HG02642 (cell line): ENCODE data around the gene KIAA0232.
"Not testable (repeated sequence)": the region's sequence is repeated elsewhere in the genome, so short reads cannot be mapped to it uniquely, and the experiment has no call there.

Source experiments
- ATAC-seq: cut with Tn5 transposase; IDR thresholded peaks from one replicate; pipeline ENCODE4 v1.9.1; 2021; ENCODE audit warnings: mild to moderate bottlenecking; ENCODE audit not compliant: unreplicated experiment, poor library complexity

The KIAA0232 gene

GRCh38 chr4:6874981-6875380 lies 92.5 kb downstream of the KIAA0232 start:
- ATAC-seq = no peak

GRCh38 chr4:6875431-6875831 lies 92.9 kb downstream of the KIAA0232 start:
- ATAC-seq = no peak

GRCh38 chr4:6876440-6876839 lies 93.9 kb downstream of the KIAA0232 start:
- no peak for ATAC-seq

- no peak for ATAC-seq
These were observed 94.5 kb downstream of the KIAA0232 start for GRCh38 chr4:6877067-6877466.

- ATAC-seq = no peak
These were observed 96.0 kb downstream of the KIAA0232 start for GRCh38 chr4:6878451-6879059.

- no peak for ATAC-seq
These were observed 98.2 kb downstream of the KIAA0232 start for GRCh38 chr4:6880691-6881090.

GRCh38 chr4:6881908-6882307 lies 99.4 kb downstream of the KIAA0232 start:
- ATAC-seq = no peak

GRCh38 chr4:6884341-6884870 lies 101.9 kb downstream of the KIAA0232 start:
- no peak for ATAC-seq

GRCh38 chr4:6885953-6886557 lies 103.5 kb downstream of the KIAA0232 start:
- ATAC-seq = no peak

GRCh38 chr4:6886886-6887285 lies 104.4 kb downstream of the KIAA0232 start:
- ATAC-seq = no peak

GRCh38 chr4:6887591-6888371 lies 105.3 kb downstream of the KIAA0232 start:
- ATAC-seq = no peak

- no peak for ATAC-seq
These were observed 106.1 kb downstream of the KIAA0232 start for GRCh38 chr4:6888506-6889071.

- no peak for ATAC-seq
These were observed 106.7 kb downstream of the KIAA0232 start for GRCh38 chr4:6889101-6889735.

- ATAC-seq = no peak
These were observed 107.3 kb downstream of the KIAA0232 start for GRCh38 chr4:6889736-6890324.

- ATAC-seq = no peak
These were observed 107.8 kb downstream of the KIAA0232 start for GRCh38 chr4:6890358-6890757.

- ATAC-seq = not testable (repeated sequence)
These were observed 108.4 kb downstream of the KIAA0232 start for GRCh38 chr4:6890971-6891370.

GRCh38 chr4:6891436-6892170 lies 109.1 kb downstream of the KIAA0232 start:
- ATAC-seq = no peak

GRCh38 chr4:6892190-6892908 lies 109.8 kb downstream of the KIAA0232 start:
- ATAC-seq = no peak

- ATAC-seq = no peak
These were observed 110.3 kb downstream of the KIAA0232 start for GRCh38 chr4:6892909-6893202.
